Stomach (tissue), 9 donors: ENCODE results near the gene CAMK2B. TPM values are rescaled to one million over a fixed set of nuclear protein-coding genes. Genes with fewer than 3 reads are reported as not detected.

ENCODE experiments used
- DNase-seq, 2 donors: peaks; one replicate each; pipeline versions ENCODE4 v3.0.0 to v3.0.0-alpha.2; 2013 to 2019
- H3K27ac ChIP-seq, 5 donors: fragments of 200-600 bp in 4 of 5; sonication (generic) in 4 of 5; one replicate each; pipeline ENCODE4 v1.5.1; 2013 to 2019; ENCODE audit warnings: mild to moderate bottlenecking in 1 of 5, moderate library complexity in 1 of 5
- H3K27me3 ChIP-seq, 3 donors: fragments of 200-600 bp; sonication (generic); one replicate each; pipeline ENCODE4 v1.5.1; 2017 to 2019; ENCODE audit warnings: mixed run types in 1 of 3
- H3K36me3 ChIP-seq, 4 donors: fragments of 200-600 bp; sonication (generic); 1 replicate in 3 of 4; 2 replicates in 1 of 4; pipeline ENCODE4 v1.5.1; 2016 to 2019
- H3K4me1 ChIP-seq, 4 donors: fragments of 200-600 bp; sonication (generic); one replicate each; pipeline ENCODE4 v1.5.1; 2016 to 2019
- H3K4me3 ChIP-seq, 4 donors: fragments of 200-600 bp; sonication (generic) in 3 of 4; one replicate each; pipeline ENCODE4 v1.5.1; 2016 to 2019; ENCODE audit warnings: mild to moderate bottlenecking in 1 of 4
- H3K9me3 ChIP-seq, 4 donors: fragments of 200-600 bp; sonication (generic); one replicate each; pipeline ENCODE4 v1.5.1; 2016 to 2019
- EP300 ChIP-seq: sonication (generic); formaldehyde crosslinking; IDR thresholded peaks from one replicate; pipeline ENCODE4 v1.6.1; 2017; ENCODE audit warnings: antibody characterized with exemption
- POLR2A ChIP-seq, 4 donors: fragments of 450-650 bp; IDR thresholded peaks; one replicate each; pipeline ENCODE4 v1.6.1; 2016; ENCODE audit warnings: antibody characterized with exemption in 4 of 4, control low read depth in 2 of 4, mild to moderate bottlenecking in 1 of 4, moderate library complexity in 1 of 4
- POLR2AphosphoS5 ChIP-seq, 3 donors: sonication (generic); formaldehyde crosslinking; IDR thresholded peaks; one replicate each; pipeline ENCODE4 v1.6.1; 2016; ENCODE audit warnings: antibody characterized with exemption in 3 of 3
- WGBS, 5 donors: extraction: QIAGEN DNeasy Blood & Tissue Kit in 3 of 5; methylation state at CpG; one replicate each; pipeline versions ENCODE4 v1.1.5 to v1.1.7; 2013 to 2018; 5-methylcytosine and 5-hydroxymethylcytosine counted together
- intact Hi-C: fragments of 100-400 bp; cut with DNase I; formaldehyde crosslinking; loops from one replicate; pipeline ENCODE4 v1.15.1; 2023; ENCODE audit warnings: low total_unique reads
- polyA plus RNA-seq, 3 donors: library from polyadenylated mRNA; stranded (reverse); fragments of 200-250 nt; gene quantifications; one replicate each; pipeline ENCODE4 v1.2.3, GENCODE V29; 2013
- total RNA-seq, 5 donors: library from RNA; depleted of rRNA; stranded (reverse); fragments of >200 nt; gene quantifications; one replicate each; pipeline versions ENCODE4 v1.1.0 to v1.2.3, GENCODE V29; 2014 to 2016
- TF ChIP-seq, protein P1 (sequence below), 7 experiments: fragments of 450-650 bp in 4 of 7; fragments of 200-600 bp in 3 of 7; sonication (generic) in 3 of 7; IDR thresholded peaks; one replicate each; pipeline ENCODE4 v1.5.1; 2016 to 2019; ENCODE audit warnings: antibody characterized with exemption in 7 of 7, control low read depth in 2 of 7, mild to moderate bottlenecking in 1 of 7
- donor health status: healthy with polysubstance abuse.
- donor health status: Bipolar disorder and iron deficiency.
- donor health status: healthy.

Gene CAMK2B
- total and polyA plus RNA-seq, 8 donors = 0.92 to 28.4 (median 5.4) TPM; not detected in 2

DNA sequence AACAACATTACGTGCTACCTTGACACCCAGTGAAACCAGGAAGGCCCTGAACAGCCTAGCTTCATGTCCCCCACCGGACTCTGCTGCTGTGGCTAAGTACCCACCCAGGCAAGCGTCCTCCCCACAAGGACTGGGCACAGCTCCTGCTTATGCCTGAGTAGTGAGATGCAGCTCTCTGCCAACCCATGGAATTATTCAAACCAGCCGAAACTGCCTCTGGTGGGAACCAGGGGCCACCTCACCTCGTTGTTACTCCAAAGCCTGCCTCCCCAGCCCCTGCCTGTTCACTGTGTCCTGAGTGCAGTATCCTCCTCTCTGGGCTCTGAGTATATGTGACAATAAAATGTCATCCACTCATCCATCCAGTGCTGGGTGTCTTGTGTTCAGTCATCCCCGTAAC lies 52.4 kb downstream of the CAMK2B start:
- Histone ChIP-seq H3K36me3 (no peaks in the 10 kb centered on the region), H3K27me3 (peaks cover 0 to 37% (median 8%) of the 10 kb centered on the region in 3 donors), H3K9me3 (no peaks in the 10 kb centered on the region), H3K27ac (no peak overlapping the region), H3K4me1 (no peaks in the 10 kb centered on the region), H3K4me3 (no peak overlapping the region)
- intact Hi-C loops = no loop called here
- 86 to 93% (median 87%) methylated on average over 5 to 6 of the region's 6 CpGs for WGBS, 5 donors
- no peak for DNase-seq
- TF ChIP-seq POLR2AphosphoS5 (IDR thresholded peaks at IDR 0.05) (no peak), POLR2A (IDR thresholded peaks at IDR 0.05) (no peak), EP300 (no peak)
- TF ChIP-seq, protein P1, sequence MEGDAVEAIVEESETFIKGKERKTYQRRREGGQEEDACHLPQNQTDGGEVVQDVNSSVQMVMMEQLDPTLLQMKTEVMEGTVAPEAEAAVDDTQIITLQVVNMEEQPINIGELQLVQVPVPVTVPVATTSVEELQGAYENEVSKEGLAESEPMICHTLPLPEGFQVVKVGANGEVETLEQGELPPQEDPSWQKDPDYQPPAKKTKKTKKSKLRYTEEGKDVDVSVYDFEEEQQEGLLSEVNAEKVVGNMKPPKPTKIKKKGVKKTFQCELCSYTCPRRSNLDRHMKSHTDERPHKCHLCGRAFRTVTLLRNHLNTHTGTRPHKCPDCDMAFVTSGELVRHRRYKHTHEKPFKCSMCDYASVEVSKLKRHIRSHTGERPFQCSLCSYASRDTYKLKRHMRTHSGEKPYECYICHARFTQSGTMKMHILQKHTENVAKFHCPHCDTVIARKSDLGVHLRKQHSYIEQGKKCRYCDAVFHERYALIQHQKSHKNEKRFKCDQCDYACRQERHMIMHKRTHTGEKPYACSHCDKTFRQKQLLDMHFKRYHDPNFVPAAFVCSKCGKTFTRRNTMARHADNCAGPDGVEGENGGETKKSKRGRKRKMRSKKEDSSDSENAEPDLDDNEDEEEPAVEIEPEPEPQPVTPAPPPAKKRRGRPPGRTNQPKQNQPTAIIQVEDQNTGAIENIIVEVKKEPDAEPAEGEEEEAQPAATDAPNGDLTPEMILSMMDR (IDR thresholded peaks at IDR 0.05) = no peak

DNA sequence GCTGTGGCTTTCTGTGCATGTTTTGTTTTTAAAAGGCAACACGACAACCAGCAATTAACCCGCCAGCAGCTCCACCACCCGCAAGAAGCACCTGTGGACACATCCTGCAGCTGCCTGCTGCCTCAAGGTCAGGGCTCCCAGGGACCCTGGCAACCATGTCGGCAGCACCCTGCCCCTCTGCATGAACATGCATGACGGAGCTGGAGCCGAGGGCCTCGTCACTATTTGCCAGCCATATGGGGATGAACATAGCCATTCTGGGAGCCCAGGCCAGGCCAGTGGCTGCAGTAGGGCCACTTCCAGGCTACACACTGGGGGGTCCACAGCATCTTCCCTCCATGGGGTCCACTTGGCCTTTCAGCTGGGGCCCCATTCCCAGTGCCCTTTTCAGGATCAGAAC lies 52.9 kb downstream of the CAMK2B start:
- intact Hi-C loops = no loop called here
- Histone ChIP-seq H3K9me3 (no peaks in the 10 kb centered on the region), H3K27me3 (peaks cover 0 to 37% (median 8%) of the 10 kb centered on the region in 3 donors), H3K4me3 (no peak overlapping the region), H3K4me1 (no peaks in the 10 kb centered on the region), H3K36me3 (no peaks in the 10 kb centered on the region), H3K27ac (no peak overlapping the region)
- TF ChIP-seq POLR2AphosphoS5 (IDR thresholded peaks at IDR 0.05) (no peak), EP300 (no peak), POLR2A (IDR thresholded peaks at IDR 0.05) (no peak)
- no peak for DNase-seq
- 84 to 90% (median 88%) methylated on average over 6 to 7 of the region's 7 CpGs for WGBS, 5 donors

DNA sequence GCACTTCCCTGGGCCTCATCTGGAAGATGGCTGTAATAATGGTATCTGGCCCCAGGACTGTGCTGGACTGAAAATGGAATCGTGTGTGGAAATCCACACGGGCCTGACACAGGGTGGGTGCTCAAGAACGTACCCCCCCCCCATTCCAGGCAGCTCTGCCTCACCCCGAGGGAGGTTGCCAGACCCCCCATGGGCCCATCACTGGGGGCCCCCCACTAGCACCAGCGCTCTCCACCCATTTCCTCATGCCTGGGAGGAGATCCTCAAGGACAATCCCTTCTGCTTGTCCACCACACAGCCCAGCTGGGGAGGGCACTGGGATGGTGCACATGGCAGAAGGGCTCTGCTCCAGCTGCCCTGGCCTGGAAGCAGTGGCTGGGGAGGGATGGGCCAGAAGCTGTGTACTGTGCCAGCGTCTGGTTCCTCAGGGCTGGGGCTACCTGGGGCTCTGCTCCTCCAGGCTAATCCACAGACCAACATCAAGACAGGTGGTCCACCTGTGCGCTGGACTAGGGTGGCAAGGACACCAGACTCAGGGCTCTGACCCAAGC lies 55.4 kb downstream of the CAMK2B start:
- H3K27ac ChIP-seq = no peak overlapping the region
- no peak overlapping the region for H3K4me3 ChIP-seq
- H3K9me3 ChIP-seq = no peaks in the 10 kb centered on the region
- 79 to 100% (median 86%) methylated on average over 3 to 7 of the region's 7 CpGs for WGBS, 5 donors
- intact Hi-C loops = no loop called here
- peaks cover 0 to 37% (median 0%) of the 10 kb centered on the region in 3 donors for H3K27me3 ChIP-seq
- H3K36me3 ChIP-seq = no peaks in the 10 kb centered on the region
- no peaks in the 10 kb centered on the region for H3K4me1 ChIP-seq
- no peak for DNase-seq
- TF ChIP-seq EP300 (no peak), POLR2AphosphoS5 (IDR thresholded peaks at IDR 0.05) (no peak), POLR2A (IDR thresholded peaks at IDR 0.05) (no peak)
- TF ChIP-seq, protein P1 (IDR thresholded peaks at IDR 0.05) = no peak

DNA sequence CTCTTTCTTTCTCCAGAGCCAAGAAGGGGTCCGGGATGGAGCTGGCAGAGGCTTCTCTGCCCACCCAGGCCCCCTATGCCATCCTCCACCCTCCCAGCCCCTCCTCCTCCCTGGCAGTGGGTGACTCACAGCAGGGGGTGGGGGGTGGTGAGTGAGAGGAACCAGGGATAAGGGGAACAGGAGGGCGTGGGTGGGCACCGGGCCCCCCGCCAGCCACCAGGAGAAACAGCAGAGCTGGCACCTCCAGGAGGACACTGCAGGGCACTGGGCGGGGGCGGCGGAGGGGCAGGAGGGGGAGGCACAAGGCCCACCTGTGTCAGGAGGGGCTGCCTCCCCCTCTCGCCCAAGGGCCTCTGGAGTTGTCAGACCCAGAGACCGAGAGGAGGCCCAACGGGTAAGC lies 56.0 kb downstream of the CAMK2B start:
- no peak for DNase-seq
- H3K27ac ChIP-seq = no peak overlapping the region
- intact Hi-C loops = no loop called here
- no peak for TF ChIP-seq POLR2AphosphoS5 (IDR thresholded peaks at IDR 0.05)
- TF ChIP-seq, protein P1 (IDR thresholded peaks at IDR 0.05) = no peak
- TF ChIP-seq POLR2A (IDR thresholded peaks at IDR 0.05) = no peak
- no peak for TF ChIP-seq EP300
- H3K9me3 ChIP-seq = no peaks in the 10 kb centered on the region
- H3K4me1 ChIP-seq = no peaks in the 10 kb centered on the region
- H3K27me3 ChIP-seq = peaks cover 0 to 37% (median 0%) of the 10 kb centered on the region in 3 donors
- no peak overlapping the region for H3K4me3 ChIP-seq
- no peaks in the 10 kb centered on the region for H3K36me3 ChIP-seq
- WGBS, 5 donors = 68 to 88% (median 84%) methylated on average over 3 to 10 of the region's 10 CpGs

DNA sequence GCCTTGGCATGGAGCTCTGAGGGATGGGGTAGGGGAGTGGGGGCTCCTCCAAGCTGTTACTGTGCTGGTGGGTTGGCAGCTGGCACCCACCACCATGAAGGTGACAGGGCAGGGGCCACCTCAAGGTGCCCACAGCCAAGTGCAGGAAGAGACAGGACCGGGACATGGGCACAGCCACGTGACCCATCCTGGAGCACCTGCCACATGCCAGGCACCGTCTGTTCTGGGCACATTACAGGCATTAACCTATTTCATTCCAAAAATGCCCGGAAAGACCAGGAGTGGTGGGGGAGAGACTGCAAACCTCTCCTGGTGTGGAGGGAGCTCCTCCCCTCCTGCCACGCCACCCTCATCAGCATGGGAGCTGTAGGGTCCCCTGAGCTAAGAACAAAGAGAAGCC lies 56.7 kb downstream of the CAMK2B start:
- intact Hi-C loops = no loop called here
- Histone ChIP-seq H3K27ac (no peak overlapping the region), H3K4me3 (no peak overlapping the region), H3K27me3 (peaks cover 0 to 40% (median 3%) of the 10 kb centered on the region in 3 donors), H3K9me3 (no peaks in the 10 kb centered on the region), H3K4me1 (no peaks in the 10 kb centered on the region), H3K36me3 (no peaks in the 10 kb centered on the region)
- TF ChIP-seq POLR2AphosphoS5 (IDR thresholded peaks at IDR 0.05) (no peak), EP300 (no peak), POLR2A (IDR thresholded peaks at IDR 0.05) (no peak)
- TF ChIP-seq, protein P1 (IDR thresholded peaks at IDR 0.05) = no peak
- DNase-seq = no peak
- WGBS, 5 donors = 83 to 88% (median 86%) methylated on average over 5 of the region's 5 CpGs
